Measurements from ENCODE around the gene GINS1.

GINS1 gene

GRCh38 chr20:25424536-25424935 lies 17.1 kb downstream of the GINS1 start:
- TF ChIP-seq MAX (IDR thresholded peaks at IDR 0.05) = no peak

- peak; percentile 63 for TF ChIP-seq YY1 (IDR thresholded peaks at IDR 0.05; ENCODE audit: low read depth)
- TF ChIP-seq TEAD4 (IDR thresholded peaks at IDR 0.05) = peak; percentile 92
- TF ChIP-seq REST (IDR thresholded peaks at IDR 0.05; ENCODE audit: low read depth) = no peak
- TF ChIP-seq TCF12 (IDR thresholded peaks at IDR 0.05; ENCODE audit: low read depth) = no peak
These were observed 29.7 kb downstream of the GINS1 start for GRCh38 chr20:25437153-25437581.

GRCh38 chr20:25439328-25439727 lies 31.9 kb downstream of the GINS1 start:
- TF ChIP-seq TAF1 (IDR thresholded peaks at IDR 0.05; ENCODE audit: low read depth) = no peak
- TF ChIP-seq CREB1 (IDR thresholded peaks at IDR 0.05; ENCODE audit: low read depth) = no peak
- no peak for TF ChIP-seq TEAD4 (IDR thresholded peaks at IDR 0.05)
- no peak for TF ChIP-seq EGR1 (IDR thresholded peaks at IDR 0.05)
- no peak for TF ChIP-seq FOXM1 (IDR thresholded peaks at IDR 0.05; ENCODE audit: borderline replicate concordance, low read depth)
- TF ChIP-seq REST (IDR thresholded peaks at IDR 0.05; ENCODE audit: low read depth) = no peak
- no peak for TF ChIP-seq NFIC (IDR thresholded peaks at IDR 0.05)
- TF ChIP-seq RAD21 (IDR thresholded peaks at IDR 0.05; ENCODE audit: low read depth) = no peak
- no peak for TF ChIP-seq TCF12 (IDR thresholded peaks at IDR 0.05; ENCODE audit: low read depth)
- no peak for TF ChIP-seq YY1 (IDR thresholded peaks at IDR 0.05; ENCODE audit: low read depth)
- no peak for TF ChIP-seq ZBTB7A (IDR thresholded peaks at IDR 0.05; ENCODE audit: low read depth)

GRCh38 chr20:25444556-25444955 lies 37.1 kb downstream of the GINS1 start:
- TF ChIP-seq REST (IDR thresholded peaks at IDR 0.05; ENCODE audit: low read depth) = no peak
- TF ChIP-seq TCF12 (IDR thresholded peaks at IDR 0.05; ENCODE audit: low read depth) = no peak
- no peak for TF ChIP-seq CREB1 (IDR thresholded peaks at IDR 0.05; ENCODE audit: low read depth)
- TF ChIP-seq EGR1 (IDR thresholded peaks at IDR 0.05) = no peak
- TF ChIP-seq TAF1 (IDR thresholded peaks at IDR 0.05; ENCODE audit: low read depth) = no peak
- no peak for TF ChIP-seq USF1 (IDR thresholded peaks at IDR 0.05)
- no peak for TF ChIP-seq CEBPB (IDR thresholded peaks at IDR 0.05)

- TF ChIP-seq REST (IDR thresholded peaks at IDR 0.05; ENCODE audit: low read depth) (no peak), USF1 (IDR thresholded peaks at IDR 0.05) (no peak), YY1 (IDR thresholded peaks at IDR 0.05; ENCODE audit: low read depth) (no peak), EGR1 (IDR thresholded peaks at IDR 0.05) (no peak), NFIC (IDR thresholded peaks at IDR 0.05) (no peak), TCF12 (IDR thresholded peaks at IDR 0.05; ENCODE audit: low read depth) (no peak), FOXM1 (IDR thresholded peaks at IDR 0.05; ENCODE audit: borderline replicate concordance, low read depth) (no peak), CREB1 (IDR thresholded peaks at IDR 0.05; ENCODE audit: low read depth) (no peak), TEAD4 (IDR thresholded peaks at IDR 0.05) (no peak), ZBTB7A (IDR thresholded peaks at IDR 0.05; ENCODE audit: low read depth) (no peak), RAD21 (IDR thresholded peaks at IDR 0.05; ENCODE audit: low read depth) (no peak), MAX (IDR thresholded peaks at IDR 0.05) (no peak), CEBPB (IDR thresholded peaks at IDR 0.05) (no peak), EP300 (IDR thresholded peaks at IDR 0.05; ENCODE audit: borderline replicate concordance) (no peak), TAF1 (IDR thresholded peaks at IDR 0.05; ENCODE audit: low read depth) (no peak)
These were observed 40.2 kb downstream of the GINS1 start for GRCh38 chr20:25447671-25448070.

All from Ishikawa (cell line).